ENCODE results near the gene SLC1A6.

DNA sequence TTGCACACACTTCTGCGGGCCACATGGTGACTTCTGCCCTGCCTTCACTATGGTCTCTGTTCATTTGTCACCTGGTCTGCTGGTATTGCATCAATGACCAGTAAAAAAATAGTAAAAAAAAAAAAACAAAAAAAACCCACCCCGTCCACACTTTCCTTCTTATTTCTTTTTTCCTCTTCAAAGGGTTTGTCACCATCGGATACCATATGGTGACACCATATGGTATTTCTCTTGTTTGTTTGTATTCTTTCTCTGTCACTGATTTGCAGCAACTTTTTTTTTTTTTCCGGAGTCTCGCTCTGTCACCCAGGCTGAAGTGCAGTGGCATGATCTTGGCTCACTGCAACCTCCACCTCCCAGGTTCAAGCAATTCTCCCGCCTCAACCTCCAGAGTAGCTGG lies 64.5 kb downstream of the SLC1A6 start:
- no peak for TF ChIP-seq CTCF (IDR thresholded peaks at IDR 0.05)
- no peak for TF ChIP-seq EP300 (IDR thresholded peaks at IDR 0.05; ENCODE audit: borderline replicate concordance in 1 of 2, low read depth in 1 of 2, low read length in 1 of 2)
- TF ChIP-seq, protein P1, sequence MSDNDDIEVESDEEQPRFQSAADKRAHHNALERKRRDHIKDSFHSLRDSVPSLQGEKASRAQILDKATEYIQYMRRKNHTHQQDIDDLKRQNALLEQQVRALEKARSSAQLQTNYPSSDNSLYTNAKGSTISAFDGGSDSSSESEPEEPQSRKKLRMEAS (IDR thresholded peaks at IDR 0.05; ENCODE audit: low read depth) = no peak
- no peak for TF ChIP-seq RFX5 (IDR thresholded peaks at IDR 0.05; ENCODE audit: low read length)
- TF ChIP-seq, protein P2, sequence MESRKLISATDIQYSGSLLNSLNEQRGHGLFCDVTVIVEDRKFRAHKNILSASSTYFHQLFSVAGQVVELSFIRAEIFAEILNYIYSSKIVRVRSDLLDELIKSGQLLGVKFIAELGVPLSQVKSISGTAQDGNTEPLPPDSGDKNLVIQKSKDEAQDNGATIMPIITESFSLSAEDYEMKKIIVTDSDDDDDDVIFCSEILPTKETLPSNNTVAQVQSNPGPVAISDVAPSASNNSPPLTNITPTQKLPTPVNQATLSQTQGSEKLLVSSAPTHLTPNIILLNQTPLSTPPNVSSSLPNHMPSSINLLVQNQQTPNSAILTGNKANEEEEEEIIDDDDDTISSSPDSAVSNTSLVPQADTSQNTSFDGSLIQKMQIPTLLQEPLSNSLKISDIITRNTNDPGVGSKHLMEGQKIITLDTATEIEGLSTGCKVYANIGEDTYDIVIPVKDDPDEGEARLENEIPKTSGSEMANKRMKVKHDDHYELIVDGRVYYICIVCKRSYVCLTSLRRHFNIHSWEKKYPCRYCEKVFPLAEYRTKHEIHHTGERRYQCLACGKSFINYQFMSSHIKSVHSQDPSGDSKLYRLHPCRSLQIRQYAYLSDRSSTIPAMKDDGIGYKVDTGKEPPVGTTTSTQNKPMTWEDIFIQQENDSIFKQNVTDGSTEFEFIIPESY (IDR thresholded peaks at IDR 0.05; ENCODE audit: borderline replicate concordance, low read depth) = no peak
- TF ChIP-seq CHD2 (IDR thresholded peaks at IDR 0.05; ENCODE audit: low read length, partially characterized antibody) = no peak

All from SK-N-SH (cell line).